Liver (tissue), 9 donors: ENCODE results near the gene CTNS. TPM values are rescaled to one million over a fixed set of nuclear protein-coding genes. Genes with fewer than 3 reads are reported as not detected.
A peak's percentile ranks its signal among the peaks of the same experiment; 100 is the strongest.

Experiments
- DNase-seq: peaks from one replicate; pipeline ENCODE4 v3.0.0-alpha.2; 2017; ENCODE audit warnings: low spot score
- H3K27ac ChIP-seq, 2 donors: one replicate each; pipeline ENCODE4 v1.7.0; 2013; ENCODE audit warnings: inconsistent platforms in 2 of 2, low read length in 2 of 2, control low read depth in 1 of 2, low read depth in 1 of 2, mild to moderate bottlenecking in 1 of 2
- H3K27me3 ChIP-seq, 4 donors: one replicate each; pipeline versions ENCODE4 v1.6.1 to v1.7.0; 2013; ENCODE audit warnings: low read length in 3 of 4, inconsistent platforms in 1 of 4, mild to moderate bottlenecking in 1 of 4, moderate library complexity in 1 of 4; ENCODE audit not compliant: control insufficient read depth in 4 of 4, insufficient read depth in 4 of 4
- H3K36me3 ChIP-seq, 4 donors: one replicate each; pipeline versions ENCODE4 v1.6.1 to v1.7.0; 2013; ENCODE audit warnings: low read length in 3 of 4, mild to moderate bottlenecking in 3 of 4, low read depth in 1 of 4, moderate library complexity in 1 of 4; ENCODE audit not compliant: control insufficient read depth in 4 of 4, insufficient read depth in 3 of 4
- H3K4me1 ChIP-seq, 4 donors: one replicate each; pipeline versions ENCODE4 v1.6.1 to v1.7.0; 2013; ENCODE audit warnings: low read length in 3 of 4, mild to moderate bottlenecking in 3 of 4, moderate library complexity in 1 of 4; ENCODE audit not compliant: control insufficient read depth in 4 of 4, insufficient read depth in 4 of 4
- H3K4me3 ChIP-seq, 3 donors: one replicate each; pipeline versions ENCODE4 v1.6.1 to v1.7.0; 2013; ENCODE audit warnings: low read length in 3 of 3, control low read depth in 1 of 3, low read depth in 1 of 3, mild to moderate bottlenecking in 1 of 3
- H3K9ac ChIP-seq, 2 donors: one replicate each; pipeline ENCODE4 v1.7.0; 2013; ENCODE audit warnings: low read length in 2 of 2, mild to moderate bottlenecking in 2 of 2, moderate library complexity in 2 of 2, control low read depth in 1 of 2, low read depth in 1 of 2
- H3K9me3 ChIP-seq, 4 donors: one replicate each; pipeline versions ENCODE4 v1.6.1 to v1.7.0; 2013; ENCODE audit warnings: low read length in 3 of 4; ENCODE audit not compliant: control insufficient read depth in 4 of 4
- CTCF ChIP-seq: fragments of 150-350 bp; IDR thresholded peaks from 2 replicates; pipeline ENCODE4 v1.5.1; 2017; ENCODE audit warnings: improper control_type of control experiment, low read depth, low read length; ENCODE audit not compliant: missing input control
- EGR1 ChIP-seq, 2 donors: IDR thresholded peaks; 2 replicates each; pipeline ENCODE4 v1.6.1; 2016 to 2018; ENCODE audit warnings: antibody characterized with exemption in 2 of 2, low read depth in 2 of 2
- FOXA1 ChIP-seq: IDR thresholded peaks from 2 replicates; pipeline ENCODE4 v1.6.1; 2016; ENCODE audit warnings: antibody characterized with exemption
- FOXA2 ChIP-seq: IDR thresholded peaks from 2 replicates; pipeline ENCODE4 v1.6.1; 2016; ENCODE audit warnings: antibody characterized with exemption
- GABPA ChIP-seq, 2 donors: IDR thresholded peaks in 1 of 2; conservative IDR thresholded peaks in 1 of 2; 2 replicates each; pipeline ENCODE4 v1.6.1; 2016; ENCODE audit warnings: antibody characterized with exemption in 2 of 2, mild to moderate bottlenecking in 1 of 2, moderate library complexity in 1 of 2
- HNF4A ChIP-seq, 2 donors: conservative IDR thresholded peaks; 2 replicates each; pipeline ENCODE4 v1.6.1; 2016; ENCODE audit warnings: antibody characterized with exemption in 2 of 2, mild to moderate bottlenecking in 2 of 2
- NR2F2 ChIP-seq: IDR thresholded peaks from 2 replicates; pipeline ENCODE4 v1.6.1; 2016; ENCODE audit warnings: antibody characterized with exemption
- RAD21 ChIP-seq, 2 donors: IDR thresholded peaks; 2 replicates each; pipeline ENCODE4 v1.6.1; 2016; ENCODE audit warnings: antibody characterized with exemption in 2 of 2, mild to moderate bottlenecking in 2 of 2
- REST ChIP-seq: IDR thresholded peaks from 2 replicates; pipeline ENCODE4 v1.6.1; 2016; ENCODE audit warnings: antibody characterized with exemption, mild to moderate bottlenecking
- RXRA ChIP-seq, 2 donors: IDR thresholded peaks; 2 replicates each; pipeline ENCODE4 v1.6.1; 2017 to 2018; ENCODE audit warnings: antibody characterized with exemption in 2 of 2, mild to moderate bottlenecking in 1 of 2
- SP1 ChIP-seq: IDR thresholded peaks from 2 replicates; pipeline ENCODE4 v1.6.1; 2018; ENCODE audit warnings: antibody characterized with exemption, mild to moderate bottlenecking
- TAF1 ChIP-seq: conservative IDR thresholded peaks from 2 replicates; pipeline ENCODE4 v1.6.1; 2016; ENCODE audit warnings: antibody characterized with exemption, mild to moderate bottlenecking
- WGBS: extraction: QIAGEN DNeasy Blood & Tissue Kit; methylation state at CpG from one replicate; pipeline ENCODE4 v1.1.7; 2013; 5-methylcytosine and 5-hydroxymethylcytosine counted together
- polyA plus RNA-seq, 2 donors: library from polyadenylated mRNA; stranded (reverse) in 1 of 2; unstranded in 1 of 2; fragments of 200-250 nt in 1 of 2; fragments of >200 nt in 1 of 2; fragmentation: Nextera tagmentation in 1 of 2; extraction: Ambion mirVana in 1 of 2; gene quantifications; one replicate each; pipeline versions ENCODE4 v1.2.1 to v1.2.3, GENCODE V29; 2013 to 2015
- total RNA-seq, 2 donors: library from RNA; depleted of rRNA; stranded (reverse); fragments of >200 nt; gene quantifications; one replicate each; pipeline ENCODE4 v1.2.3, GENCODE V29; 2014
- donor health status: healthy.
- donor health status: healthy.
- donor health status: healthy.
- donor health status: healthy.
- donor health status: healthy.

Gene CTNS
- total and polyA plus RNA-seq, 4 donors = 6.6 to 15.3 (median 9.6) TPM

GRCh38 chr17:3641717-3642486 is 5.3 kb downstream of the CTNS start:
- Histone ChIP-seq H3K9ac (no peak overlapping the region), H3K4me1 (peaks cover 3 to 15% (median 9%) of the 10 kb centered on the region in 4 donors), H3K4me3 (no peak overlapping the region), H3K36me3 (peaks cover 0 to 6% (median 0%) of the 10 kb centered on the region in 4 donors), H3K9me3 (no peaks in the 10 kb centered on the region), H3K27me3 (no peaks in the 10 kb centered on the region), H3K27ac (no peak overlapping the region)
- TF ChIP-seq TAF1 (no peak), CTCF (no peak), HNF4A (conservative IDR thresholded peaks at IDR 0.05) (peak in 1 of 2 donors; percentile 50), RXRA (IDR thresholded peaks at IDR 0.05) (peak in 1 of 2 donors; percentile 18), FOXA1 (no peak), RAD21 (IDR thresholded peaks at IDR 0.05) (no peak), EGR1 (IDR thresholded peaks at IDR 0.05; ENCODE audit: low read depth in 2 of 2) (no peak), SP1 (peak; percentile 24), GABPA (IDR thresholded peaks at IDR 0.05 in 1 of 2, conservative IDR thresholded peaks at IDR 0.05 in 1 of 2) (no peak)
- DNase-seq = no peak
- WGBS = 84% methylated on average over 19 of the region's 19 CpGs

- TF ChIP-seq FOXA2 (no peak), NR2F2 (no peak), REST (no peak), SP1 (no peak), GABPA (IDR thresholded peaks at IDR 0.05 in 1 of 2, conservative IDR thresholded peaks at IDR 0.05 in 1 of 2) (no peak)
Observed at GRCh38 chr17:3643889-3644349, 7.4 kb downstream of the CTNS start.

More at GRCh38 chr17:3643889-3644349, 7.4 kb downstream of the CTNS start:
- Histone ChIP-seq H3K27ac (no peak overlapping the region), H3K4me3 (no peak overlapping the region), H3K27me3 (no peaks in the 10 kb centered on the region), H3K9me3 (no peaks in the 10 kb centered on the region), H3K4me1 (peaks cover 3 to 17% (median 12%) of the 10 kb centered on the region in 4 donors), H3K9ac (no peak overlapping the region), H3K36me3 (peaks cover 0 to 6% (median under 1%) of the 10 kb centered on the region in 4 donors)
- no peak for DNase-seq
- WGBS = 97% methylated on average over 4 of the region's 4 CpGs
